HUDEP-2 (cell line): ENCODE results near the gene KCNQ1.

Source experiments
- DNase-seq, 76 experiments: peaks; one replicate each; lab custom pipeline; 2025; ENCODE audit not compliant: unreplicated experiment in 76 of 76; lab: John Stamatoyannopoulos, UW

KCNQ1 gene

GRCh38 chr11:2442589-2442988, 2.2 kb upstream of the KCNQ1 start:
- DNase-seq: peak in 1 of 76 experiments; percentile 8

GRCh38 chr11:2443406-2443805, 1.4 kb upstream of the KCNQ1 start:
- DNase-seq: no peak

GRCh38 chr11:2443881-2444820, 657 bp upstream of the KCNQ1 start, which contains the start of gene TRPM5:
Gene TRPM5, minus strand, starts transcription at chr11:2444514. Its CDS starts 21,478 bp downstream, at chr11:2423036.
- DNase-seq: peak in 11 of 76 experiments; percentile 13 to 68 (median 37)

- DNase-seq: no peak
Measured at GRCh38 chr11:2445746-2446551, 1.1 kb downstream of the KCNQ1 start.

GRCh38 chr11:2446590-2447252, 1.9 kb downstream of the KCNQ1 start:
- no peak for DNase-seq

- DNase-seq: no peak
Measured at GRCh38 chr11:2447253-2447950, 2.6 kb downstream of the KCNQ1 start.

GRCh38 chr11:2447951-2448650, 3.3 kb downstream of the KCNQ1 start:
- no peak for DNase-seq

- DNase-seq: no peak
Measured at GRCh38 chr11:2448661-2449547, 4.1 kb downstream of the KCNQ1 start.

- no peak for DNase-seq
Measured at GRCh38 chr11:2449548-2450320, 4.9 kb downstream of the KCNQ1 start.

- no peak for DNase-seq
Measured at GRCh38 chr11:2450321-2451041, 5.7 kb downstream of the KCNQ1 start.

GRCh38 chr11:2451336-2451735, 6.5 kb downstream of the KCNQ1 start:
- no peak for DNase-seq

GRCh38 chr11:2451916-2452315, 7.1 kb downstream of the KCNQ1 start:
- DNase-seq: no peak

- DNase-seq: no peak
Measured at GRCh38 chr11:2452321-2453012, 7.7 kb downstream of the KCNQ1 start.

- DNase-seq: no peak
Measured at GRCh38 chr11:2453436-2453835, 8.6 kb downstream of the KCNQ1 start.

- DNase-seq: no peak
Measured at GRCh38 chr11:2458321-2458720, 13.5 kb downstream of the KCNQ1 start.

GRCh38 chr11:2459016-2459725, 14.4 kb downstream of the KCNQ1 start:
- no peak for DNase-seq
